AG04449 (cell line): Measurements from ENCODE around the gene WWC2.

ENCODE experiments used
- CTCF ChIA-PET: fragments of 350-600 bp; formaldehyde crosslinking; extraction: SDS; loops from one replicate; lab custom pipeline; 2021; ENCODE audit warnings: antibody characterized with exemption; lab: Yijun Ruan, JAX
- POLR2A ChIA-PET: fragments of 400-600, 350-600 bp; formaldehyde crosslinking; extraction: SDS; loops from one replicate; lab custom pipeline; 2020; ENCODE audit warnings: antibody characterized with exemption, inconsistent platforms; lab: Yijun Ruan, JAX
- DNase-seq: peaks from one replicate; pipeline ENCODE4 v3.0.0-alpha.2; 2010; ENCODE audit warnings: low read depth, low spot score
- H3K4me3 ChIP-seq: 2 replicates; pipeline ENCODE4 v1.5.1; 2011; ENCODE audit warnings: low read depth, mild to moderate bottlenecking, control low read depth, low read length
- TF ChIP-seq, protein P1 (sequence below): IDR thresholded peaks from one replicate; pipeline ENCODE4 v1.5.1; 2011; ENCODE audit warnings: mild to moderate bottlenecking, moderate library complexity, low read length, control low read depth, inconsistent platforms; ENCODE audit not compliant: insufficient read depth; ENCODE audit errors: missing control alignments

Gene WWC2

DNA sequence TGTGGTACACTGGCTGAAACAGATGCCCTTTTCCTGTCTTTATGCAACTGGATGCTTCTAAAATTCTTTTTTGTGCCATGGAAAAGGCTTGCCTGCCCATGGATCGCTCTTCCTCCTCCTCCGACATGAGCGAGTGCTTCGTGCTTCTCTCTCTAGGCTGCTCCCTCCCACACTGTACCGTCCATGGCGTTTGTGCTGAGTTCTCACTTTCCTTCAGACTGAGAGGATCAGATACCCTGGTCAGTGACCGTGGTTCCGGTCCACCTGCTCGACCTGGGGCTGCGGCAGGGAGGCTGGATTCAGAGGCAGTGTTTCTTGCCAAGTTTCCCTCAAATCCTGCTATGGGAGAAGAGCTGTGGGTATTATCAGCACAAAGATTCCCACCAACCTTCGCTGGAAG is 233.4 kb downstream of the WWC2 start:
- TF ChIP-seq, protein P1, sequence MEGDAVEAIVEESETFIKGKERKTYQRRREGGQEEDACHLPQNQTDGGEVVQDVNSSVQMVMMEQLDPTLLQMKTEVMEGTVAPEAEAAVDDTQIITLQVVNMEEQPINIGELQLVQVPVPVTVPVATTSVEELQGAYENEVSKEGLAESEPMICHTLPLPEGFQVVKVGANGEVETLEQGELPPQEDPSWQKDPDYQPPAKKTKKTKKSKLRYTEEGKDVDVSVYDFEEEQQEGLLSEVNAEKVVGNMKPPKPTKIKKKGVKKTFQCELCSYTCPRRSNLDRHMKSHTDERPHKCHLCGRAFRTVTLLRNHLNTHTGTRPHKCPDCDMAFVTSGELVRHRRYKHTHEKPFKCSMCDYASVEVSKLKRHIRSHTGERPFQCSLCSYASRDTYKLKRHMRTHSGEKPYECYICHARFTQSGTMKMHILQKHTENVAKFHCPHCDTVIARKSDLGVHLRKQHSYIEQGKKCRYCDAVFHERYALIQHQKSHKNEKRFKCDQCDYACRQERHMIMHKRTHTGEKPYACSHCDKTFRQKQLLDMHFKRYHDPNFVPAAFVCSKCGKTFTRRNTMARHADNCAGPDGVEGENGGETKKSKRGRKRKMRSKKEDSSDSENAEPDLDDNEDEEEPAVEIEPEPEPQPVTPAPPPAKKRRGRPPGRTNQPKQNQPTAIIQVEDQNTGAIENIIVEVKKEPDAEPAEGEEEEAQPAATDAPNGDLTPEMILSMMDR: no peak
- no peak for DNase-seq
- no peak overlapping the region for H3K4me3 ChIP-seq
- ChIA-PET POLR2A (no interaction called here), CTCF (no interaction called here)

DNA sequence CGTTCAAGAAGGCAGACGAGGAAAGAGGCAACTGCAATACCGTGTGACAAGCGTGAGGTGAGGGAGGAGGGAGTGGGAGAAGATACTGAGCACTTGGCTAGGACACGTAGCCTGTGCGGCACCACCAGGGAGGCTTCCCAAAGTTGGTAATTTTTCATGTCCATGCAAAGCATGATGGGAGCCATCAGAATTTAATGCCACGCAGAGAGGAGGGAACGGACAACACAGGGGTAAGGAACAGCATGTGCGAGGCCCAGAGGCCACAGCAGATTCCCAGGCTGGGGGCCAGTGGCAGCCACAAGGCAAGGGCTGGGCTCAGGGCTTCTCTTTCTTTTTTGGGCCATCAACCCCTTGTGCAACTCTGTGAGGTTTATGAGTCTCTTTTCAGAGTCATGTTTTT is 234.1 kb downstream of the WWC2 start:
- CTCF ChIA-PET: no interaction called here

DNA sequence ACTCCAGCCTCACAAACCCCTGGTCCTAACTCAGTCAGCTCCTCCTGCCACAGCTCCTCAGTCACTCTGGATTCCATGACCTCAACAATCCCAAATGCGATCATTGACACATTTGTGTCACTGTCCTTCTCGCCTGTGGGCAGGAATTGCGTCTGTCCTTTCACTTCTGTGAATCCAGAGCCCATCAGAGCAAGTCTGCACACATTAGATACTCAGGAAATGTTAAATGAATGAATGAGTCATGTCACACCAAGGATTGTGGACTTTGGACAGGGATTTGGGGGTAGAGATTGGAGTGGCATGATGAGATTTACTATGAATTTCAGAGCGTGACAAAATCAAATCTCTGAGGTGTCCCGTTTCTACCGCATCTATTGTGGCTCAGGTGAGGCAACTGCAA is 234.9 kb downstream of the WWC2 start:
- POLR2A ChIA-PET: no interaction called here
- no peak for DNase-seq
- TF ChIP-seq, protein P1: no peak
- CTCF ChIA-PET: no interaction called here
- no peak overlapping the region for H3K4me3 ChIP-seq

More for the DNA sequence above, 234.1 kb downstream of the WWC2 start:
- TF ChIP-seq, protein P1: no peak
- DNase-seq: no peak
- POLR2A ChIA-PET: no interaction called here
- H3K4me3 ChIP-seq: no peak overlapping the region

DNA sequence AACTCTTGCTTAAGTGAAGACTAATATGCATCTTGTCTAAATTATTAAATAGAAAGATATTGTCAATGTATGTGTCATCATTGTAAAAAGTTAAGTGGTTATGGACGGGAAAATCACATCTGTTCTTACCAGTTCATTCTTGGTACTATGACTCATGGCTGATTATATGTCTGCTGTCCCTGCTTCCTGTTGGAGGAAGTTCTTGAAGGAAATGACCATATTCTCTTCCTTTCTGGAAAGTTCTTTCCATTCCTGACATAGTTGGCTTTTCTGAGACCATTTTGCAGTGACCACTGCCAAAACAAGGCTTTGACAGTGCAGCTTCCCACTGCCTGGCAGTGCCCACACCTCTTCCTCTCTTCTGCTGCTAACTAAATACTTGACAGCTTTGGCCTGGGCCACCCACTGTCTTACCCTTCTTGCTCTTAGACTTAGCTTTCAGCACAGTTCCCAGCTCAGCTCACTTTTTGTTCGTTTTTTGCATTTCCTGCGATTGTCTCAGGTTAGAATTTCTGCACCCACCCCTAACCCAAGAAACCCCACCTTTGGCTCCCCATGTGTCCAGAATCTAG is 236.4 kb downstream of the WWC2 start:
- POLR2A ChIA-PET: no interaction called here
- H3K4me3 ChIP-seq: no peak overlapping the region
- CTCF ChIA-PET: interaction anchor here (1.0 kb wide), 1 partner anchor 12 kb away, joined by 3 read pairs; no protein-coding TSS in a partner anchor
- peak; percentile 80 for DNase-seq
- TF ChIP-seq, protein P1: no peak

DNA sequence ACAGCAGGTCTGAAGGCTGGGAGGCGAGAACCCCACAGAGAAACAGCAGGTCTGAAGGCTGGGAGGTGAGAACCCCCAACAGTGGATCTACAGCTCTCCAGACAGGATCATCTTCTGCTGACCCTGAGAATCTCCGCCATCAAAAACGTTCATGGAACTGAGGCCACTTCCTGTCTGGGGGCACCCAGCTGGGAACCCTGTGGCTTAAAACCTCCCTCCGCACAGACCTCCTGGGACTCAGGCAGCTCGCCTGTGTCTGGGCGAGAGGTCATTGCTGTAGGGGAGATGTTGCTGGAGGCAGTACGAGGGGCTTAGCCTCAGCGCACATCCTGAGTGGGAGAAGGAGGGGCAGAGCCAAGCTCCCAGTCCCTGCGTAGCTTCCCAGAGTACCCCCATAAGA is 238.3 kb downstream of the WWC2 start:
- TF ChIP-seq, protein P1: no peak
- ChIA-PET POLR2A (no interaction called here), CTCF (no interaction called here)
- no peak for DNase-seq
- H3K4me3 ChIP-seq: no peak overlapping the region

DNA sequence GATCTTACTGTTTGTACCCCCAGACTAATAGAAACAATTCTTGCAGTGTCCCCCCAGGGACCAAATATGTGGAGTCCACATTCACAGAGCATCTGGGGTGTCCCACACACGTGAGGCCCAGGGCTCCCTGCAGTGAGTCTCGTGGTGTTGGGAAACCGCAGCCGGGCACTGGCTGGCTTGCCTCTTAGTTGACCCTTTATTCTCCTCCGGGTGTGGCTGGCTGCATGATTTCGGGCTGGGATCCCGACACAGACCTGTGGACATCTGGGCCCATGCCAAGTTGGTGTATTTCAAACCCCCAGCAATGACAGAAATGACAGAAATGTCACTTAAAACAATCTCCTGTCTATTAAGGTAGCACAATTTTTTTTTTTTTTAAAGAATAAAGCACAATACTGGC is 238.8 kb downstream of the WWC2 start:
- ChIA-PET POLR2A (no interaction called here), CTCF (no interaction called here)
- TF ChIP-seq, protein P1: no peak
- no peak overlapping the region for H3K4me3 ChIP-seq
- no peak for DNase-seq
